ENCODE results near the gene CFAP221. TPM values are rescaled to one million over a fixed set of nuclear protein-coding genes. Genes with fewer than 3 reads are reported as not detected.

The CFAP221 gene
- total RNA-seq, 1 experiment from 2014 or later = not detected

DNA sequence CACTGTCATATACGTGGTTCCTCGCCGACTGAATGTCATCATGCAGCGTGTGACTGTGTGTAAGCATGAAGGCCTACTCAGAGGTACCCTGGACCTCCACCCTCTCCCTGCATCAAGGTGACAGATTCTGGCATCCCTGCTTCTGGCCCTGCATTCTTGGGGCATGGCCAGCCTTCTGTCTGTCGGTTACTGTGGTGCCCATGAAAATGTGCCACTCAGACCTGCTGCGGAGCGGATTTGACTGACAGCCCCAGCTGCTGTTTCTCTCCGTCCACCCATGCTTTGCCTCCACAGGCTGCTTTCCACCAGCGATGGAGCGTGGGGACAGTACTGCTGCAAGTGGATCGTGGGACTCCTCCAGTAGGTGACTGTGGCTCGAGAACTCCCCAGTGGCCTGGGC lies 144.4 kb downstream of the CFAP221 start:
- no peak for DNase-seq
- Histone ChIP-seq H3K9me2 (ENCODE audit: insufficient read depth) (no peaks in the 10 kb centered on the region), H2AFZ (no peak overlapping the region), H3K27ac (no peak overlapping the region), H3K36me3 (ENCODE audit: low read depth) (no peaks in the 10 kb centered on the region), H3K4me3 (no peak overlapping the region), H3K9me3 (ENCODE audit: insufficient read depth, low read depth) (no peaks in the 10 kb centered on the region), H4K20me1 (ENCODE audit: insufficient read depth) (no peaks in the 10 kb centered on the region), H3K79me2 (ENCODE audit: low read depth) (no peaks in the 10 kb centered on the region), H3K4me2 (no peak overlapping the region), H3K27me3 (ENCODE audit: insufficient read depth, low read depth) (no peaks in the 10 kb centered on the region), H3K4me1 (replicated peaks; ENCODE audit: insufficient read depth) (no peaks in the 10 kb centered on the region), H3F3A (ENCODE audit: insufficient read depth, low read depth) (peaks cover 5% of the 10 kb centered on the region; the same call in 1 of the 2 replicates)
- CTCF ChIA-PET = no interaction called here
- POLR2A ChIA-PET (ENCODE audit: unreplicated experiment) = no interaction called here
- intact Hi-C loops (cut with micrococcal nuclease; ENCODE audit: unreplicated experiment) = no loop called here
- no TSS peak for BruUV-seq (replicated peaks)
- no peak for TF ChIP-seq EZH2 (IDR thresholded peaks at IDR 0.05; ENCODE audit: low read depth)
- TF ChIP-seq, protein P1, sequence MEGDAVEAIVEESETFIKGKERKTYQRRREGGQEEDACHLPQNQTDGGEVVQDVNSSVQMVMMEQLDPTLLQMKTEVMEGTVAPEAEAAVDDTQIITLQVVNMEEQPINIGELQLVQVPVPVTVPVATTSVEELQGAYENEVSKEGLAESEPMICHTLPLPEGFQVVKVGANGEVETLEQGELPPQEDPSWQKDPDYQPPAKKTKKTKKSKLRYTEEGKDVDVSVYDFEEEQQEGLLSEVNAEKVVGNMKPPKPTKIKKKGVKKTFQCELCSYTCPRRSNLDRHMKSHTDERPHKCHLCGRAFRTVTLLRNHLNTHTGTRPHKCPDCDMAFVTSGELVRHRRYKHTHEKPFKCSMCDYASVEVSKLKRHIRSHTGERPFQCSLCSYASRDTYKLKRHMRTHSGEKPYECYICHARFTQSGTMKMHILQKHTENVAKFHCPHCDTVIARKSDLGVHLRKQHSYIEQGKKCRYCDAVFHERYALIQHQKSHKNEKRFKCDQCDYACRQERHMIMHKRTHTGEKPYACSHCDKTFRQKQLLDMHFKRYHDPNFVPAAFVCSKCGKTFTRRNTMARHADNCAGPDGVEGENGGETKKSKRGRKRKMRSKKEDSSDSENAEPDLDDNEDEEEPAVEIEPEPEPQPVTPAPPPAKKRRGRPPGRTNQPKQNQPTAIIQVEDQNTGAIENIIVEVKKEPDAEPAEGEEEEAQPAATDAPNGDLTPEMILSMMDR (conservative IDR thresholded peaks at IDR 0.05) = no peak

DNA sequence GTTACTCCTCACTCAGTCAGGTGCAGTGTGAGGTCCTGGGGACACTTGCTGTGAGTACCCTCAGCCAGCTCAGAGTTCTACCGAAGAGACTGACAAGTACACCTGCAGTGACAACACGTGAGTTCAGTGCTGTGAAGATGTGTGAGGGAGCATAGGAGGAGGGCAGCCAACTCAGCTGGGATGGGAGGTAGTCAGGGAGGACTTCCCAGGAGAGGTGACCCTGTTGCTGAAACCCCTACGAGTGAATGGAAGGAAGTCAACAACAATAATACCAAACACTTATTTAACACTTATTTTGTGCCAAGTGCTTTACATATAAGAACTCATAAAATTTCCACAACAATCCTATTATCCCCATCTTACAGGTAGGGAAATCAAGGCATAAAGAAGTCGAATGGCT lies 145.0 kb downstream of the CFAP221 start:
- Histone ChIP-seq H3K4me2 (no peak overlapping the region), H3K9me3 (ENCODE audit: insufficient read depth, low read depth) (no peaks in the 10 kb centered on the region), H3K36me3 (ENCODE audit: low read depth) (no peaks in the 10 kb centered on the region), H2AFZ (no peak overlapping the region), H3K4me1 (replicated peaks; ENCODE audit: insufficient read depth) (no peaks in the 10 kb centered on the region), H3K4me3 (no peak overlapping the region), H3F3A (ENCODE audit: insufficient read depth, low read depth) (peaks cover 1% of the 10 kb centered on the region; the same call in 1 of the 2 replicates), H4K20me1 (ENCODE audit: insufficient read depth) (no peaks in the 10 kb centered on the region), H3K79me2 (ENCODE audit: low read depth) (no peaks in the 10 kb centered on the region), H3K9me2 (ENCODE audit: insufficient read depth) (no peaks in the 10 kb centered on the region), H3K27ac (no peak overlapping the region), H3K27me3 (ENCODE audit: insufficient read depth, low read depth) (no peaks in the 10 kb centered on the region)
- intact Hi-C loops (cut with micrococcal nuclease; ENCODE audit: unreplicated experiment) = no loop called here
- ChIA-PET CTCF (no interaction called here), POLR2A (ENCODE audit: unreplicated experiment) (no interaction called here)
- TF ChIP-seq, protein P1 (conservative IDR thresholded peaks at IDR 0.05) = no peak
- no peak for TF ChIP-seq EZH2 (IDR thresholded peaks at IDR 0.05; ENCODE audit: low read depth)
- DNase-seq = no peak
- no TSS peak for BruUV-seq (replicated peaks)

DNA sequence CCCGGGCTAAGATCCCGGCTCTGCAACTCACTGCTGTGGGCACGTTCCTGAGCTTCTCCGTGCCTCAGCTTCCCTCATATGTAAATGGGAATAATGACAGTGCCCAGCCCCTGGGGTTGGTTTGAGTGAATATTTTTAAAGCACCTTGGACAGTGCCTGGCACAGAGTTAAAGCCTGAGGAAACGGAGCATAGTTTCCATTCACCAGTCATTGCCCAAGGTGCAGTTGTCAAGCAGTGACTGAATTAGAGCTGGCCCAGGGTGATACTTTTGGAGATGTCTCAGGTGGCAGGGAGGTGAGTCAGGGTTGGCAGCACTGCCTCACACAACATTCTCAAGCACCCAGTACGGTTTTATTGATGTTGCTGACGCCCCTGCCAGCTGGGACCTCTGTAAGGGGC lies 146.9 kb downstream of the CFAP221 start:
- BruUV-seq (replicated peaks) = no TSS peak
- Histone ChIP-seq H3K79me2 (ENCODE audit: low read depth) (no peaks in the 10 kb centered on the region), H3K27ac (no peak overlapping the region), H3K27me3 (ENCODE audit: insufficient read depth, low read depth) (no peaks in the 10 kb centered on the region), H4K20me1 (ENCODE audit: insufficient read depth) (no peaks in the 10 kb centered on the region), H3K4me1 (replicated peaks; ENCODE audit: insufficient read depth) (no peaks in the 10 kb centered on the region), H3K4me3 (no peak overlapping the region), H3F3A (ENCODE audit: insufficient read depth, low read depth) (no peaks in the 10 kb centered on the region), H3K4me2 (no peak overlapping the region), H3K9me3 (ENCODE audit: insufficient read depth, low read depth) (no peaks in the 10 kb centered on the region), H3K9me2 (ENCODE audit: insufficient read depth) (no peaks in the 10 kb centered on the region), H3K36me3 (ENCODE audit: low read depth) (no peaks in the 10 kb centered on the region), H2AFZ (no peak overlapping the region)
- DNase-seq = no peak
- ChIA-PET POLR2A (ENCODE audit: unreplicated experiment) (interaction anchor here (0.7 kb wide), 1 partner anchor 949 kb away, joined by 3 read pairs; no protein-coding TSS in a partner anchor), CTCF (no interaction called here)
- TF ChIP-seq, protein P1 (conservative IDR thresholded peaks at IDR 0.05) = no peak
- no peak for TF ChIP-seq EZH2 (IDR thresholded peaks at IDR 0.05; ENCODE audit: low read depth)
- intact Hi-C loops (cut with micrococcal nuclease; ENCODE audit: unreplicated experiment) = no loop called here

Measured in PC-9 (cell line).